NCI-H2227 (cell line): ENCODE results near the gene ARHGAP10.
"Not testable (repeated sequence)": the region's sequence is repeated elsewhere in the genome, so short reads cannot be mapped to it uniquely, and the experiment has no call there.

Experiments
- DNase-seq: peaks from one replicate; lab custom pipeline; 2025; ENCODE audit not compliant: unreplicated experiment; lab: John Stamatoyannopoulos, UW

ARHGAP10 gene

GRCh38 chr4:148078061-148078460, 346.2 kb downstream of the ARHGAP10 start:
- DNase-seq: no peak

GRCh38 chr4:148079961-148080360, 348.1 kb downstream of the ARHGAP10 start:
- DNase-seq: no peak

GRCh38 chr4:148081267-148081666, 349.4 kb downstream of the ARHGAP10 start:
- no peak for DNase-seq

GRCh38 chr4:148081745-148082144, 349.9 kb downstream of the ARHGAP10 start:
- no peak for DNase-seq

- not testable (repeated sequence) for DNase-seq
Measured at GRCh38 chr4:148083073-148083472, 351.2 kb downstream of the ARHGAP10 start.

GRCh38 chr4:148089624-148090023, 357.7 kb downstream of the ARHGAP10 start:
- DNase-seq: no peak

- no peak for DNase-seq
Measured at GRCh38 chr4:148090029-148090428, 358.1 kb downstream of the ARHGAP10 start.

- DNase-seq: no peak
Measured at GRCh38 chr4:148090503-148091476, 358.9 kb downstream of the ARHGAP10 start.

GRCh38 chr4:148091896-148092295, 360.0 kb downstream of the ARHGAP10 start:
- DNase-seq: no peak

GRCh38 chr4:148092316-148093014, 360.6 kb downstream of the ARHGAP10 start:
- no peak for DNase-seq

- DNase-seq: no peak
Measured at GRCh38 chr4:148093065-148093464, 361.2 kb downstream of the ARHGAP10 start.

- DNase-seq: no peak
Measured at GRCh38 chr4:148094149-148094548, 362.3 kb downstream of the ARHGAP10 start.

- DNase-seq: no peak
Measured at GRCh38 chr4:148095346-148095923, 363.5 kb downstream of the ARHGAP10 start.

GRCh38 chr4:148097801-148098200, 365.9 kb downstream of the ARHGAP10 start:
- no peak for DNase-seq

GRCh38 chr4:148101235-148101634, 369.3 kb downstream of the ARHGAP10 start:
- no peak for DNase-seq

- no peak for DNase-seq
Measured at GRCh38 chr4:148101790-148102189, 369.9 kb downstream of the ARHGAP10 start.

GRCh38 chr4:148103597-148104355, 371.9 kb downstream of the ARHGAP10 start:
- no peak for DNase-seq

- no peak for DNase-seq
Measured at GRCh38 chr4:148108766-148109165, 376.9 kb downstream of the ARHGAP10 start.

GRCh38 chr4:148109216-148109615, 377.3 kb downstream of the ARHGAP10 start:
- DNase-seq: no peak

- no peak for DNase-seq
Measured at GRCh38 chr4:148110169-148110568, 378.3 kb downstream of the ARHGAP10 start.
